HG02588 (cell line): ENCODE measurements around the gene MSI1.
"Not testable (repeated sequence)": the region's sequence is repeated elsewhere in the genome, so short reads cannot be mapped to it uniquely, and the experiment has no call there.

Source experiments
- ATAC-seq: cut with Tn5 transposase; IDR thresholded peaks from one replicate; pipeline ENCODE4 v1.9.1; 2021; ENCODE audit warnings: mild to moderate bottlenecking, moderate library complexity; ENCODE audit not compliant: unreplicated experiment

MSI1 gene

GRCh38 chr12:120358412-120359100 lies 10.4 kb downstream of the MSI1 start:
- ATAC-seq, result no peak

DNA sequence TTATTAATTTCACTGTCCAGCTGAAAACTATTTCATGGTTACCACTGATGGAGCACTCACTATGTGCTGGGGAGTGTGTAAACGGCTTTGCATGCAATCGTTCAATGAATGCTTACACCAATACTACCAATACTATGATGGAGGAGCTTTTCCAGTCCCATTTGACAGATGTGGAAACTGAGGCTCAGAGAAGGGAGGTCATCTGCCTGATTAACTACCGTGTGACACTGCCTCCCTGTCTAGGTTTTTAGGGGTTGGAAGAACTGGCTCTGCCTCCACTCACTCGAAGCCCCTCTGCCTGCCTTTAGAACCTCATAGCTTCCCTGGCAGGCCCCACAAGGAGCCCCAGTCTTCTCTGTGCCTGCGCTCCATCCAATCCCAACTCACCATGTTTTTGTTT lies 11.9 kb downstream of the MSI1 start:
- no peak for ATAC-seq

DNA sequence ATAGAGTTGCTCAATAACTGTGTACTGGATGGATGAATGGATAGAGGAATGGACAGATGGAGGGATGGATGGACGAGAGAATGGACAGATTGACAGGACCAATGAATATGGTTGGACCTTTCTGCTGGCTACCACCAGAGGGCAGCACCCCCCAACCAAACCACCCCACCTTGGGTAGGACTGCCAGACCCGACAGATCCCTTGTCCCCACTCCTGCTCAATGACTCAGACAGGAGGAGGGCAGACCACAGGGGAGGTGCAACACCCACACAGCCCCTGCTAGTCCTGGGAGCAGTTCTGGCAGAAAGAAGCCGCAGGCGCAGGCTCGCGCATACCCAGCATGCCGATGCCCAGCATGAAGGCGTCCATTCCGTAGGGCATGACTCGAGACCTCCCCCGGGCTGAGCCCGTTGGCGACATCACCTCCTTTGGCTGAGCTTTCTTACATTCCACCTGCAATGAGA lies 12.4 kb downstream of the MSI1 start:
- ATAC-seq, result no peak

GRCh38 chr12:120353556-120354317 lies 15.2 kb downstream of the MSI1 start:
- ATAC-seq, result no peak

DNA sequence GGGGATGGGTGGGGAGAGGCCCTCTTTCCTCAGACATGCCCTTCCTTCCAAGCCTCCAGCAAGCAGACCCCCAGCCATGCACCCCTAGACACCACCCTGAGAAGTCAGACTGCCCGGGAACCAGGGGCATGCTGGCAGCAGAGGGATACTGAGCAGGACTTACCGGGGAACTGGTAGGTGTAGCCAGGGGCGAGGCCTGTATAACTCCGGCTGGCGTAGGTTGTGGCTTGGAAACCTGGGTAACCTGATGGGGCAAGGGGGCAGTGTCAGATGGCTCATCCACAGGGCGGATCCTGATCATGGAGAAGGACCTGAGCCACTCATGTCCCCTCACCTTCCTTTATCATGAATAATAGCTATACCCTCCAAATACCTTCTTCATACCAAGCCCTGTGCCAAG lies 15.8 kb downstream of the MSI1 start:
- no peak for ATAC-seq

GRCh38 chr12:120352117-120352516 lies 16.8 kb downstream of the MSI1 start:
- ATAC-seq, result no peak

- ATAC-seq, result no peak
Measured at GRCh38 chr12:120350576-120351350, 18.2 kb downstream of the MSI1 start.

DNA sequence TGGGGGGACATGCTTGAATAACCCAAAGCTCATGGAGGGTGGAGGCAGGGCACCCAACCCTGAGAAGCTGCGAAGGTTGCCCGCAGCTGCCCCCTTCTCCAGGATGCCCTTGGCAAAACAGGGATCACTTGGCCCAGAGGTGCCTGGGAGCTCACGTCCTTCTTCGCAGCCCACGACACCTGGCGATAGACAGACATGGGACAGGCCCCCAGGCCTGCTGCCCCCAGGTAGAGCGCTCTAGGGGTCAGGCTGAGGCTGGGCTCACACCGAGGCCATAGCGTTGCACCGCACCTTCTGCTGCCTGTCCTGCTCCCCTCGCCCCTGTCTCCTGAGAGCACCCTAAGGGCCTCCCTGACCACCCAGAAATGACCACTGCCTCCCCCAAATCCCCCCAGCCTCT lies 21.2 kb downstream of the MSI1 start:
- no peak for ATAC-seq

DNA sequence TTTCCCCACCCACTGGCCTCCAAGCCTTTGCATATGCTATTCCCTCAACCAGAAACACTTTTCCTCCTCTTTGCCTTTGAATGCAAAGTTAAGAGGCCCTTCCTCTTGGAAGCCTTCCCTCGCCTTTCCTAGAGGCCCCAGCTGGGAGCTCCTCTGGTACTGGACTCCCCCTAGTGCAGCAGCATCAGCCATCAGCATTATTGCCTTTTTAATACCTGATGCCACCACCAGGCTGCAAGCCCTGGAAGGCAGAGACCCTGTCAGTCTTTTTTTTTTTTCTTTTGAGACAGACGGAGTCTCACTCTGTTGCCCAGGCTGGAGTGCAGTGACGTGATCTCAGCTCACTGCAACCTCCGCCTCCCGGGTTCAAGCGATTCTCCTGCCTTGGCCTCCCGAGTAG lies 22.3 kb downstream of the MSI1 start:
- no peak for ATAC-seq

DNA sequence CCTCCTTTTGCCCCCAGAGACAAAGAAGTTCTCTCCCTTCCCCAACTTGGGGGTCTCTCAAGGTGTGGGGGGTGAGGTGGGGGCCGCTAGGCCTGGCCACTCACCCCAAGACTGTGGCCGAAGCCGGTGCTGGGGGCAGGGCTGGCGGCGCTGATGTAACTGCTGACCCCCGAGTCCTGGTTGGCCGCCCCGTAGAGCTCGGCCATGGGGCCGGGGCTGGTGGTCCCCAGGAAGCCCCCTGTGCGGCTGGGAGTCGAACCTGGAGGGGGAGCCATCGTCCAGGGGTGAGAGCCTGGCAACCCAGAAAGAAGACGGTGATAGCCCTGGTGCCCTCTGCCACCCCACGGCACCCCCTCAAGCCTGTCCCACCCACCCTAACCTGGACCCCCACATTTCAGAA lies 22.9 kb downstream of the MSI1 start:
- ATAC-seq, result no peak

GRCh38 chr12:120343692-120344091 lies 25.3 kb downstream of the MSI1 start:
- no peak for ATAC-seq

GRCh38 chr12:120343039-120343537 lies 25.9 kb downstream of the MSI1 start:
- no peak for ATAC-seq

DNA sequence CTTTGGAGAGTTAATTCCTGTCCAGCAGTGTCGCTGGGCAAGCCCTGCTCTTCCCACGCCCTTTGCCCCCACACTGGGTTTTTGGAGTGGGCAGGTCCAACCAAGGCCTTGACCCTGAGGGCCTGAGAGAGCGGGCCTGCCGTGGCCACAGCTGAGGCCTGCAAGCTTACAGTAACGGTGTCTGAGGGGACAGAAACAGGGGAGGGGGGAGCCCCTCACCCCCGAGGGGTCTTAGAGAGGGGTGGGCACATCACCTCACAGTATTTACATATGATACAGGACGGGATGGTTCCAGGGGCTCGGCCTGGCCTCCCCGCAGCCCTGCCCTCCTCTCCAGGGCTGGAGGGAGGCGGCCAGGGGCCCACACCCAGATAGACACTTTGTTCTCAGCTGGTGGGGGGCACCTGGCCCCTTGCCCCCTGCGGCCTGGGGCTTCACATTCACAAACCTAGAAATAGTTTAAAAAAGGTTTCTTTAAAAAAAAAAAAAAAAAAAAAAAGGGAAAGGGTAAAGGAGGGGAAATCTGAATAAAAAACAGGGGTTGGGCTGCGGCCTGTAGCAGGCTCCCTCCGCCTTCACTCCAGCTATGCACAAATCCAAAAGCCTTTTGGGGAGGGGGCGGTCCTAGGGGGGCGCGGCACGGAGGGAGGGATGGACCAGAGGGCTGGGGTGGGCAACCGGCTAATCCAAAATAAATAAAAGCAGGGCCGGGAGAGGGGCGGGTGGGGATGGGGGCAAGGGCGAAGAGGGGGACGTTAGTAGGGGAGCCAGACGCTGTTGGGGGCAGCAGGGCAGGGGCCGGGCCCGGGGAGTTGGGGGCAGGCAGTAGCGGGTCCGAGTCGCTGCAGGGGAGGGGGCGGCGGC lies 26.6 kb downstream of the MSI1 start:
- no peak for ATAC-seq

GRCh38 chr12:120339256-120339655 lies 29.7 kb downstream of the MSI1 start:
- no peak for ATAC-seq

- ATAC-seq, result no peak
Measured at GRCh38 chr12:120337730-120338129, 31.2 kb downstream of the MSI1 start.

DNA sequence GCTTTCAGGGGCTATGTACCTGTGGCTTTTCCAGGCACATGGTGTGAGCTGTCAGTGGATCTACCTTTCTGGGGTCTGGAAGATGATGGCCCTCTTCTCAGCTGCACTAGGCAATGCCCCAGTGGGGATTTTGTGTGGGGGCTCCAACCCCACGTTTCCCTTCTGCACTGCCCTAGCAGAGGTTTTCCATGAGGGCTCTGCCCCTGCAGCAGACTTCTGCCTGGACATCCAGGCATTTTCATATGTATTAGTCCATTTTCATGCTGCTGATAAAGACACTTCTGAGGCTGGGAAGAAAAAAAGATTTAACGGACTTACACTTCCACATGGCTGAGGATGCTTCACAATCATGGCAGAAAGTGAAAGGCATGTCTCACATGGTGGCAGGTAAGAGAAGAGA lies 32.6 kb downstream of the MSI1 start:
- ATAC-seq, result not testable (repeated sequence)

- not testable (repeated sequence) for ATAC-seq
Measured at GRCh38 chr12:120335447-120335846, 33.5 kb downstream of the MSI1 start.

- ATAC-seq, result no peak
Measured at GRCh38 chr12:120332523-120332922, 36.4 kb downstream of the MSI1 start.

DNA sequence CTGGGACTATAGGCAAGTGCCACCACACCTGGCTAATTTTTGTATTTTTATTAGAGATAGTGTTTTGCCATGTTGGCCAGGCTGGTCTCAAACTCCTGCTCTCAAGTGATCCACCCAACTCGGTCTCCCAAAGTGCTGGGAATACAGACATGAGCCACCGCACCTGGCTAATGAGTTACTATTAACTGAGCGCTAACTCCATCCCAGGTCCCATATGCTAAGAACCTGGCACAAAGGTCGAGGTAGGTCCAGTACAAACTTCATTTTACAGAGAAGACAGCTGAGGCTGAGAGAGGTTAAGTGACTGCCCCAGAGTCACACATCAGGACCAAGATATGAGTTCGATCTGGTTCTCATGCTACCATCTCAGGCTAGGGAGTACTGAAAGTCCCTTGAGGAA lies 36.9 kb downstream of the MSI1 start:
- ATAC-seq, result no peak

- no peak for ATAC-seq
Measured at GRCh38 chr12:120331390-120331789, 37.6 kb downstream of the MSI1 start.

- ATAC-seq, result no peak
Measured at GRCh38 chr12:120328228-120328627, 40.7 kb downstream of the MSI1 start.
